Mucosa of rectum (tissue), 2 donors: ENCODE data around the gene RBM6.

Experiments
- H3K27ac ChIP-seq, 2 donors: one replicate each; pipeline ENCODE4 v1.7.0; 2013; ENCODE audit warnings: inconsistent platforms in 2 of 2, low read depth in 2 of 2, low read length in 2 of 2
- H3K27me3 ChIP-seq, 2 donors: one replicate each; pipeline ENCODE4 v1.7.0; 2013; ENCODE audit warnings: low read length in 2 of 2; ENCODE audit not compliant: control insufficient read depth in 2 of 2, insufficient read depth in 2 of 2
- H3K36me3 ChIP-seq, 2 donors: one replicate each; pipeline ENCODE4 v1.7.0; 2013; ENCODE audit warnings: low read length in 2 of 2; ENCODE audit not compliant: control insufficient read depth in 2 of 2, insufficient read depth in 2 of 2
- H3K4me1 ChIP-seq, 2 donors: one replicate each; pipeline ENCODE4 v1.7.0; 2013; ENCODE audit warnings: low read length in 2 of 2, mild to moderate bottlenecking in 1 of 2; ENCODE audit not compliant: control insufficient read depth in 2 of 2, insufficient read depth in 2 of 2
- H3K4me3 ChIP-seq, 2 donors: one replicate each; pipeline ENCODE4 v1.7.0; 2013; ENCODE audit warnings: low read length in 2 of 2
- H3K9ac ChIP-seq, 2 donors: one replicate each; pipeline ENCODE4 v1.7.0; 2013; ENCODE audit warnings: low read length in 2 of 2, low read depth in 1 of 2, mild to moderate bottlenecking in 1 of 2
- H3K9me3 ChIP-seq, 2 donors: one replicate each; pipeline ENCODE4 v1.7.0; 2013; ENCODE audit warnings: low read length in 2 of 2; ENCODE audit not compliant: control insufficient read depth in 2 of 2
- donor health status: healthy.
- donor health status: Normal muscosa, but diverticular disease.

The RBM6 gene

DNA sequence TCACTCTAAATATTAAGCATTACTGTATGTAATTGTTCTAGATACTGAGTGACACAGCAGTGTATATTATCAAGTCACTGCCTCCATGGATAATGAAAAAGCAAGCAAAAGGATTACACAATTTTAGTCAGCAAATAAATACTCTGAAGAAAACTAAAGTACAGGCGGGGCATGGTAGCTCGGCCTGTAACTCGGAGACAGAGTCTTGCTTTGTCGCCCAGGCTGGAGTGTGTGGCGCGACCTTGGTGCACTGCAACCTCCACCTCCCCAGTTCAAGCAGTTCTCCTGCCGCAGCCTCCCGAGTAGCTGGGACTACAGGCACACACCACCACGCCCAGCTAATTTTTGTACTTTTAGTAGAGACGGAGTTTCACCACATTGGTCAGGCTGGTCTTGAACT, 32.7 kb downstream of the RBM6 start:
- Histone ChIP-seq H3K4me1 (no peaks in the 10 kb centered on the region), H3K4me3 (no peak overlapping the region), H3K27ac (no peak overlapping the region), H3K27me3 (no peaks in the 10 kb centered on the region), H3K9ac (no peak overlapping the region), H3K9me3 (no peaks in the 10 kb centered on the region), H3K36me3 (peaks cover 24 to 26% of the 10 kb centered on the region in 2 donors)

DNA sequence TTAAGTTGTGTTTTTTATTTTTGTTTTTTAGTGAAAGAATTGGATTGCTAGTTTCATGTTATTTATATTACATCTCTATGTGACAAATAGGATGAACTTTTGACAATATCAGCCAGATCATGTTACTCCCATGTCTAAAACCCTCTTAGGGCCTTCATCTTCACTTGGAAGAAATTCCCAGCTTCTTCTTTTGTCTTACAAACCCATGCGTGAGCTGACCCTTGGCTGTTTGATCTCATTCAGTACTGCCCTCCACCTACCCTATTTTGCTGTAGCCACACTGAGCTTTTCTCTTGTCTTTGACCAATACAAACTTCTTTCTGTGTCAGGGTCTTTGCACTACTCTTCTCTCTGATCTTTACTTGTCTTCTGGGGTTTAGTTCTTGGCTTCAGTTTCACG, 37.0 kb downstream of the RBM6 start:
- Histone ChIP-seq H3K9ac (no peak overlapping the region), H3K4me3 (no peak overlapping the region), H3K27ac (no peak overlapping the region), H3K27me3 (no peaks in the 10 kb centered on the region), H3K36me3 (peaks cover 21 to 33% of the 10 kb centered on the region in 2 donors), H3K4me1 (no peaks in the 10 kb centered on the region), H3K9me3 (no peaks in the 10 kb centered on the region)

DNA sequence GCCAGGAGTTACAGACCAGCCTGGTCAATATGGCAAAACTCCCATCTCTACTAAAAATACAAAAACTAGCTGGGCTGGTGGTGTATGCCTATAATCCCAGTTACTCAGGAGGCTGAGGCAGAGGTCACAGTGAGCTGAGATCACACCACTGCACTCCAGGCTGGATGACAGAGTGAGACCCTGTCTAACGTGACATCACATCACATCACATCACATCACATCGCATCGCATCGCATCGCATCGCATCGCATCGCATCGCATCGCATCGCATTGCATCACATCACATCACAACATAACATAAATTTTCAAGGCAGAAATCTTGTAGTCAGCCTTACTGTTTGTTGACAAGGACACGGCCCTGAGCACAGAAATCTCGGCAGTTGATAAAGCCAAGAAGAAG, 44.4 kb downstream of the RBM6 start:
- H3K36me3 ChIP-seq: peaks cover 0 to 18% of the 10 kb centered on the region in 2 donors
- no peaks in the 10 kb centered on the region for H3K9me3 ChIP-seq
- no peak overlapping the region for H3K27ac ChIP-seq
- no peak overlapping the region for H3K4me3 ChIP-seq
- H3K9ac ChIP-seq: no peak overlapping the region
- H3K4me1 ChIP-seq: no peaks in the 10 kb centered on the region
- H3K27me3 ChIP-seq: no peaks in the 10 kb centered on the region

DNA sequence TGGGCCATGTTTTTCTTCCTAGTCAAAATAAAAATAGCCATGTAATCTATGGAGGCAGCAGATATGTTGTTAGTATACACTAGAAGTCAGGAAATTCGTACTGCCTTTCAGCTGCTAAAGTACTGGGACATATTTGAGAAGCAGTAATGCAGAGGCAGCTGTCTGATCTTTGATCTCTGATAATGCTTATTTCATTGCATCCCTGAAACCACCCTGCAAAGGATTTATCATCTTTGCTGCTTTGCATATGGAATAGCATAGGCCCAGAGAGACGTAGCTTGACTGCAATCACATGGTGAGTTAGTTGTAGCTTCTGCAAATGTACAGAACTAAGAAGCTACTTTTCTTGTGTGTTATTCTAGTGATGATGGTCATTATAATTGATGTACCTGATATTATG, 52.4 kb downstream of the RBM6 start:
- Histone ChIP-seq H3K36me3 (peaks cover 4 to 13% of the 10 kb centered on the region in 2 donors), H3K27ac (no peak overlapping the region)

DNA sequence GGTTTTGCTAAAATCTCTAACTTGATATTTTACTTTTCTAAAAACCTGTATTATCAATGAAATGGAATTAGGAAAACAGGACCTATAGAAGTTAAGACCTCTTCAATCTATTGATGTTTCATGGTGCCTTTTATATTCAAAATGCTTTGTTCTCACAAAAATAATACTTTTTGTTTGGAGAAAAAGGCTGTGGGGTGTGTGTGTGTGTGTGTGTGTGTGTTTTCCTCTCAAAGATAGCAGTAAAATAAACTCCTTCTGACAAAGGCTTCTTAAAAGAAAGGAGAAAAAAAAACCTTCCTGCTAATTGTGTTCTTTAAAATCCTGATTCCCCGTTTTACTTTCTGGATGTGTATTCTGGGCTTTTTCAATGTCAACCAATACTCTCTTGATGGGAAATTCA, 54.5 kb downstream of the RBM6 start:
- Histone ChIP-seq H3K36me3 (peaks cover 5 to 8% of the 10 kb centered on the region in 2 donors), H3K27ac (no peak overlapping the region), H3K4me1 (no peaks in the 10 kb centered on the region), H3K27me3 (no peaks in the 10 kb centered on the region), H3K9ac (no peak overlapping the region), H3K9me3 (no peaks in the 10 kb centered on the region), H3K4me3 (no peak overlapping the region)

More for the DNA sequence above, 52.4 kb downstream of the RBM6 start:
- no peak overlapping the region for H3K9ac ChIP-seq
- H3K9me3 ChIP-seq: no peaks in the 10 kb centered on the region
- no peaks in the 10 kb centered on the region for H3K27me3 ChIP-seq
- no peaks in the 10 kb centered on the region for H3K4me1 ChIP-seq
- H3K4me3 ChIP-seq: no peak overlapping the region

DNA sequence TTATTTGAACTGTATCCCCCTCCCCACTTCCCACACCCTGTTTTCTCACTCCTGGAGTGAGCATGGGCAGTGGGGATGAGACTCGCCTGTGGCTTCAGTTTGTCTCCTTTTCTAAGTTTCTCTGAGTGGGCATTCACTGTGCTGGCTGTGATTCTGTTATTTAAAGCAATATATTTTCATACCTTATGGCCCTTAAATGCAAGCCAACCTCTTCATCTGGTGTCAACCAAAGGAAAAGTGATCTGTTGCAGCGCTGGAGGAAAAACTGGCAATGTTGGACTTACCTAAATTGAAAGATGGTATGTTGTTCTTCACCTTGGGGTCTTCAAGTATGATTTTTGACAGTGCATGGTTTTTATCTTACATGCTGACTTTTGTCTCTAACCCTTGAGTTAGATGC, 56.1 kb downstream of the RBM6 start:
- peaks cover 11 to 17% of the 10 kb centered on the region in 2 donors for H3K36me3 ChIP-seq
- H3K9ac ChIP-seq: no peak overlapping the region
- H3K9me3 ChIP-seq: no peaks in the 10 kb centered on the region
- no peaks in the 10 kb centered on the region for H3K27me3 ChIP-seq
- H3K27ac ChIP-seq: no peak overlapping the region
- H3K4me1 ChIP-seq: no peaks in the 10 kb centered on the region
- H3K4me3 ChIP-seq: no peak overlapping the region

DNA sequence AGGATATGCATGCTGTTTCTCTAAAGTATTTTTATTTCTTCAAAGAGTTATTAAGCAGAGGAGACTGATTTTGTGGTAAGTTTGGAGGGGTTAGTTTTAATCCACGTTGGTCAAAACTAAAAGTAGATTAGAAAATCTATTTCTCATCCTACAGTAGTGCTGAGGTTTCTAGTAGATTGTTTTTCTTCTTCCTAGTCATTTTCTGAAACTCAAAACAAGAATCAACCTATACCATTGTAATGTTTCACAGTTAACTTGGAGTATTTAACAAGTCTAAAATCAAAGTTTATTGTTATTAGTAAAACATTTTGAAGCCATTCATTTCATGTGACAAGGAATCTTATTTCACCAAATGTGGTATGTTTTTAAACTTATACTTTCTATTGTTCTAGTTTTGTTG, 57.9 kb downstream of the RBM6 start:
- no peaks in the 10 kb centered on the region for H3K9me3 ChIP-seq
- no peaks in the 10 kb centered on the region for H3K27me3 ChIP-seq
- no peak overlapping the region for H3K9ac ChIP-seq
- no peak overlapping the region for H3K4me3 ChIP-seq
- no peaks in the 10 kb centered on the region for H3K4me1 ChIP-seq
- no peak overlapping the region for H3K27ac ChIP-seq
- peaks cover 13 to 20% of the 10 kb centered on the region in 2 donors for H3K36me3 ChIP-seq

DNA sequence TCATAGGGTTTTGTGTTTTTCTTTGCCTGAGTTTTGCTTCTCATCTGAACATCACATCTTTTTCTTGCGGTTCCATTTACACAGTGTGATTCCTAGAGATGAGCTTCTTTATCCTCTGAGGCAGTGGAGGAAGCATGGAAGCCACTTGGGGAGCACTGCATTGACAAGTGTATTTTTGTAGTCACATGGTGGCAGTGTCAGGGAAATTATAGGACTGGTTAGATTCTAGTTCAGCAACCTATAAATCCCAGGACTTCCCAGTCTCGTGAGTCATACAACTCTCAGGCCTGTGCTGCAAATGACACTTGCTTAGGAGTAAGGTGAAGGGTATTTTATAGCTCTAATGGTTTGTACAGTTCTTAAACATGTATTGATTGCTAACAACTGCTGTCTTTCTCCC, 58.4 kb downstream of the RBM6 start:
- peaks cover 14 to 20% of the 10 kb centered on the region in 2 donors for H3K36me3 ChIP-seq
- H3K9me3 ChIP-seq: no peaks in the 10 kb centered on the region
- H3K4me3 ChIP-seq: no peak overlapping the region
- no peak overlapping the region for H3K9ac ChIP-seq
- no peak overlapping the region for H3K27ac ChIP-seq
- no peaks in the 10 kb centered on the region for H3K4me1 ChIP-seq
- H3K27me3 ChIP-seq: no peaks in the 10 kb centered on the region

DNA sequence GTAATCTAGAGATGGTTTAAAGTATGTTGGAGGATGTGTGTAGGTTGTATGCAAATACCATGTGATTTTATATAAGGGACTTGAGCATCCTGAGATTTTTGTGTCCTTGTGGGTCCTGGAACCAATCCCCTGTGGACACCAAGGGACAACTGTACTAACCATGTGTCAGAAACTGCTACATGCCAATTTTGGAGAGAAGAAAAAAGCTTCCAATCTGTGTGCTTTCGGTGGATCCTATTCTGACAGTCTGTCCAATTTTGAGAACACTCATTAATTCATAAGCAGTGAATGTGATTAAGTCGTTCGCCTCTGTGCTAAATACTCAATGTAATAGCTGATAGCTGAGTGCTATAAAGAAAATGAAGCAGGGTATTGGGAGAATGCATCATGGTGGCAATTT, 61.6 kb downstream of the RBM6 start:
- no peaks in the 10 kb centered on the region for H3K27me3 ChIP-seq
- H3K9me3 ChIP-seq: no peaks in the 10 kb centered on the region
- H3K36me3 ChIP-seq: peaks cover 21 to 25% of the 10 kb centered on the region in 2 donors
- H3K4me3 ChIP-seq: no peak overlapping the region
- H3K9ac ChIP-seq: no peak overlapping the region
- H3K4me1 ChIP-seq: no peaks in the 10 kb centered on the region
- H3K27ac ChIP-seq: no peak overlapping the region

DNA sequence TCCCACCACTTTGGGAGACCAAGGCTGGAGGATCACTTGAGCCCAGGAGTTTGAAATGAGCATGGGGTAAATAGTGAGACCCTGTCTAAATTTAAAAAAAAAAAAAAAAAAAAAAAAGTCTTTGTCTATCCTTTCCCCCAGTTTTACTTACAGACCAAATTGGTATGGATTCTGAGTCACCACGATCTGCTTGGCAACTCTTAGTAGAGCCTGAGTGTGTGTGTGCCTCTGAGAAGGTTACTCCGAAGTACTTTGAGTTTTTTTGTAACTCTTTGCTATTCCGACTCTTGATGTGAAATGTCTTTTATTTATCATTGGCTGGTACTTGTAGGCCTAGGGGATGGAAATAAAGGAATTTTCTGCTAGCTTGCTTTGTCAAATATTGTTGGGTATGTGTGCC, 63.3 kb downstream of the RBM6 start:
- no peak overlapping the region for H3K27ac ChIP-seq
- H3K4me1 ChIP-seq: no peaks in the 10 kb centered on the region

DNA sequence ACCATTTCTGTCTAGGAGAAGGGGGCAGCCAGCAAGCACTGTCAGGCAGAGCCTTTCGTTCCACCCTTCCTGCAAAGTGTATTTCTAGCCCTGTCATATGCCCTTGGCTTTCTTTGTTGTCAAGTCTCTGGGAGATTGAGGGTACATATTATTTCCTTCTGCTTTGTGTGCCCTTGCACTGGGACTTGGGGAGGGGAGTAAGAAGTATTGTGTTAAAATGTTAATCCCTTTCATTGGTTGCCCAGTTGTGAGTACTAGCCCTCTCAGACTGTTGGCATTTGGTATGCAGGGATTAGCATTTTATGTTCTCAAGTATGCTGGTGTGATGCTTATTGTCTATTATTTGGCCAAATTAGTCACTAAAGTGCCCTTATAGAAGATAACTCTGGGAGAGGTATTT, 63.9 kb downstream of the RBM6 start:
- peaks cover 21 to 25% of the 10 kb centered on the region in 2 donors for H3K36me3 ChIP-seq
- no peaks in the 10 kb centered on the region for H3K9me3 ChIP-seq

More for the DNA sequence above, 63.3 kb downstream of the RBM6 start:
- H3K9me3 ChIP-seq: no peaks in the 10 kb centered on the region
- no peak overlapping the region for H3K4me3 ChIP-seq
- H3K36me3 ChIP-seq: peaks cover 21 to 25% of the 10 kb centered on the region in 2 donors
- no peaks in the 10 kb centered on the region for H3K27me3 ChIP-seq
- no peak overlapping the region for H3K9ac ChIP-seq

More for the DNA sequence above, 63.9 kb downstream of the RBM6 start:
- Histone ChIP-seq H3K27ac (no peak overlapping the region), H3K9ac (no peak overlapping the region), H3K4me3 (no peak overlapping the region), H3K27me3 (no peaks in the 10 kb centered on the region), H3K4me1 (no peaks in the 10 kb centered on the region)
